Natural killer cell (primary cell): ENCODE data around the gene CRCP. TPM values are rescaled to one million over a fixed set of nuclear protein-coding genes. Genes with fewer than 3 reads are reported as not detected.
"Not testable (repeated sequence)": the region's sequence is repeated elsewhere in the genome, so short reads cannot be mapped to it uniquely, and the experiment has no call there.

Experiments used
- ATAC-seq, 3 donors: fragments of 150-1000 bp in 2 of 3; fragments of 200-7000 bp in 1 of 3; cut with Tn5 transposase; 1 replicate in 1 of 3; 2 replicates in 2 of 3; pipeline ENCODE4 v1.10.0; 2021; ENCODE audit warnings: mild to moderate bottlenecking in 2 of 3, moderate library complexity in 2 of 3
- DNase-seq, 2 donors: peaks; one replicate each; pipeline versions ENCODE4 v3.0.0 to v3.0.0-alpha.2; 2013 to 2021; ENCODE audit warnings: mixed read lengths in 1 of 2
- H3K27ac ChIP-seq: one replicate; pipeline ENCODE4 v1.5.1; 2013; ENCODE audit warnings: mild to moderate bottlenecking, low read length
- H3K27me3 ChIP-seq: one replicate; pipeline ENCODE4 v1.6.1; 2013; ENCODE audit warnings: low read length; ENCODE audit not compliant: control insufficient read depth, insufficient read depth
- H3K36me3 ChIP-seq: one replicate; pipeline ENCODE4 v1.6.1; 2013; ENCODE audit warnings: low read length; ENCODE audit not compliant: control insufficient read depth, insufficient read depth
- H3K4me1 ChIP-seq: one replicate; pipeline ENCODE4 v1.6.1; 2013; ENCODE audit warnings: low read length; ENCODE audit not compliant: control insufficient read depth, insufficient read depth
- H3K4me3 ChIP-seq: one replicate; pipeline ENCODE4 v1.5.1; 2013; ENCODE audit warnings: low read length
- H3K9me3 ChIP-seq: one replicate; pipeline ENCODE4 v1.6.1; 2013; ENCODE audit warnings: low read length; ENCODE audit not compliant: control insufficient read depth, insufficient read depth
- H3K27ac Mint-ChIP-seq, 2 donors: one replicate each; pipeline ENCODE4 v1.8.0; 2022; ENCODE audit warnings: mild to moderate bottlenecking in 2 of 2, mixed read lengths in 2 of 2, moderate library complexity in 1 of 2
- H3K27me3 Mint-ChIP-seq, 2 donors: one replicate each; pipeline ENCODE4 v1.8.0; 2022; ENCODE audit warnings: low read depth in 2 of 2, mixed read lengths in 2 of 2
- H3K36me3 Mint-ChIP-seq: one replicate; pipeline ENCODE4 v1.8.0; 2022; ENCODE audit warnings: mixed read lengths
- H3K4me1 Mint-ChIP-seq, 2 donors: one replicate each; pipeline ENCODE4 v1.8.0; 2022; ENCODE audit warnings: mixed read lengths in 2 of 2
- H3K4me3 Mint-ChIP-seq: one replicate; pipeline ENCODE4 v1.8.0; 2022; ENCODE audit warnings: mild to moderate bottlenecking, moderate library complexity, mixed read lengths
- H3K9me3 Mint-ChIP-seq, 2 donors: one replicate each; pipeline ENCODE4 v1.8.0; 2022; ENCODE audit warnings: mixed read lengths in 2 of 2
- WGBS: methylation state at CpG from one replicate; pipeline ENCODE4 v1.1.7; 2013; ENCODE audit warnings: missing lambda C conversion rate; ENCODE audit not compliant: insufficient coverage; 5-methylcytosine and 5-hydroxymethylcytosine counted together
- intact Hi-C: fragments of 100-400 bp; cut with micrococcal nuclease; formaldehyde crosslinking; loops from one replicate; pipeline ENCODE4 v1.14.2; 2022
- total RNA-seq, 4 donors: library from RNA; stranded (reverse); fragments of 120-200 nt in 1 of 4; gene quantifications; one replicate each; pipeline versions ENCODE4 v1.2.3 to v1.2.4, GENCODE V29; 2013 to 2022
- TF ChIP-seq, protein P1 (sequence below): fragments of 200-600 bp; IDR thresholded peaks from one replicate; pipeline ENCODE4 v1.8.0; 2022; ENCODE audit warnings: antibody characterized with exemption

CRCP gene
- total RNA-seq, 3 donors from 2014 or later (not counting 1 experiment from before 2014, with no cell fraction given), result 67.5 to 72.1 (median 68.0) TPM

DNA sequence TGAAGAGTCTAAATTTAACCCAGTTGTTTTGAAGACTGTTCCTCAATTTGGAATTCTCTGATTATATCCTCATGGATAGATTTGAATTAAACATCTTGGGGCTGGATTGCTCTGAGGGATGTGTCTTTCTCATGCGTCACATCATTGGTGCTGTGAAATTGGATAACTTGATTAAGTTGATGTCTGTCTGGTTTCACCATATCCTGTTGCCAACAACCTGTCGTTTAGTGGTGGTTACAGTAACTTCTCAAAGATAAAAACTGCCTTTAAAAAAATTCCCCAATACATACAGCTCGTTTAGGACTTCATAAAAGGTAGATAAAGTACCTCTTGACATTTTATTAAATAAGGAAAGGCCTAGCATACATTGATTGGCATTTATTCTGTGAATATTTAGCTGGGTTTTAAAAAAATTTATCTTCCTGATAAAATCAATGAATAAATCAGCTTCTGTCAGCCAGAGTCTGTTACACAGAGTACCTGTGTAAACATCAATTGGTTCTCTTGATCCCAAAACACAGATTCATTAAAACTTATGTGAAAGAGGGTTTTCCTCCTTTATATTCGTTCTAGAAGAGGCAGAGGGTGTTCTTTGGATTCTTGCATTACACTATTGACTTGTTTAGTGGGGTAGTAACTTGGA is 10.5 kb downstream of the CRCP start:
- DNase-seq (peak in 1 of 2 donors; percentile 14), ATAC-seq (peak; percentile 48 to 51 (median 50))
- Histone ChIP-seq H3K4me3 (no peak overlapping the region), H3K4me1 (peaks cover 7% of the 10 kb centered on the region), H3K36me3 (peaks cover under 1% of the 10 kb centered on the region), H3K9me3 (no peaks in the 10 kb centered on the region), H3K27ac (peak overlapping the region; percentile 85), H3K27me3 (no peaks in the 10 kb centered on the region)
- TF ChIP-seq, protein P1, sequence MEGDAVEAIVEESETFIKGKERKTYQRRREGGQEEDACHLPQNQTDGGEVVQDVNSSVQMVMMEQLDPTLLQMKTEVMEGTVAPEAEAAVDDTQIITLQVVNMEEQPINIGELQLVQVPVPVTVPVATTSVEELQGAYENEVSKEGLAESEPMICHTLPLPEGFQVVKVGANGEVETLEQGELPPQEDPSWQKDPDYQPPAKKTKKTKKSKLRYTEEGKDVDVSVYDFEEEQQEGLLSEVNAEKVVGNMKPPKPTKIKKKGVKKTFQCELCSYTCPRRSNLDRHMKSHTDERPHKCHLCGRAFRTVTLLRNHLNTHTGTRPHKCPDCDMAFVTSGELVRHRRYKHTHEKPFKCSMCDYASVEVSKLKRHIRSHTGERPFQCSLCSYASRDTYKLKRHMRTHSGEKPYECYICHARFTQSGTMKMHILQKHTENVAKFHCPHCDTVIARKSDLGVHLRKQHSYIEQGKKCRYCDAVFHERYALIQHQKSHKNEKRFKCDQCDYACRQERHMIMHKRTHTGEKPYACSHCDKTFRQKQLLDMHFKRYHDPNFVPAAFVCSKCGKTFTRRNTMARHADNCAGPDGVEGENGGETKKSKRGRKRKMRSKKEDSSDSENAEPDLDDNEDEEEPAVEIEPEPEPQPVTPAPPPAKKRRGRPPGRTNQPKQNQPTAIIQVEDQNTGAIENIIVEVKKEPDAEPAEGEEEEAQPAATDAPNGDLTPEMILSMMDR, result no peak
- Mint-ChIP-seq H3K4me3 (peak overlapping the region; percentile 68), H3K27ac (peak overlapping the region; percentile 94 to 99), H3K9me3 (no peaks in the 10 kb centered on the region), H3K4me1 (peaks cover 37 to 41% of the 10 kb centered on the region in 2 donors), H3K27me3 (no peaks in the 10 kb centered on the region), H3K36me3 (no peaks in the 10 kb centered on the region)
- WGBS, result 59% methylated on average over 2 of the region's 4 CpGs
- intact Hi-C loops, result loop anchor here (1.0 to 5.0 kb wide), 3 partner anchors 10 to 92 kb away; partner anchors contain the start of gene ASL

DNA sequence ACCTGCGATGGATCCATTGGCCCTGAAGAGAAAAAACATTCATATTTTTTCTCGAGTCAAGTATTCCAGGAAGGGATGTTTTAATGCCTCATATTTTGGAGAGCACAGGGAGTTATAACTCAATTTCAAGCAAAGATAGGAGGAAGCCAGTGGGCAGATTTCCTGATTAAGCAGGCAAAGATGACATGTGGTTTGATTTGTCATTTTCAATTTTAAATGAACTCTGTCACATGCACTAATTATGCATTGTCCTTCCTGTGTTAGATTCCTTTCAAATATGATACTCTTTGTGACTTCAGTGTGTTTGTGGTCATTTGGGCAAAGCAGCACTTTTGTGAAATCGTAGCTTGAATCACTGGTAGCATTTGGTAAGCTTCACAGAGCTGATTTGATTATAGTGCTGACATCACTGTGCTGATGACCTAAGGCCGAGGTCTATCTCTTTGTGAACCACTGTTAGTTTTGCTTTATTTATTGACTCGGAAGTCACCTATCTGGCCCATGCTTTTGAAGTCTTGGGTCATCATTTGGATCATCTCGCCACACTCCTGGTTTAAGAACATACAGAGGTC is 11.2 kb downstream of the CRCP start:
- H3K9me3 Mint-ChIP-seq, H3K9me3 ChIP-seq, H3K36me3 ChIP-seq, H3K36me3 Mint-ChIP-seq, H3K27me3 ChIP-seq, H3K4me3 ChIP-seq, H3K4me1 ChIP-seq, H3K27me3 Mint-ChIP-seq: not testable (repeated sequence)
- 81% methylated on average over 5 of the region's 6 CpGs for WGBS
- intact Hi-C loops, result loop anchor here (1.0 to 5.0 kb wide), 4 partner anchors 11 to 93 kb away; partner anchors contain the start of gene ASL
- DNase-seq (peak; percentile 23 to 26), ATAC-seq (peak; percentile 85 to 93 (median 90))
- peak overlapping the region; percentile 94 to 99 for H3K27ac Mint-ChIP-seq
- H3K4me1 Mint-ChIP-seq, result peaks cover 37 to 41% of the 10 kb centered on the region in 2 donors
- H3K4me3 Mint-ChIP-seq, result peak overlapping the region; percentile 68
- peak overlapping the region; percentile 85 for H3K27ac ChIP-seq

DNA sequence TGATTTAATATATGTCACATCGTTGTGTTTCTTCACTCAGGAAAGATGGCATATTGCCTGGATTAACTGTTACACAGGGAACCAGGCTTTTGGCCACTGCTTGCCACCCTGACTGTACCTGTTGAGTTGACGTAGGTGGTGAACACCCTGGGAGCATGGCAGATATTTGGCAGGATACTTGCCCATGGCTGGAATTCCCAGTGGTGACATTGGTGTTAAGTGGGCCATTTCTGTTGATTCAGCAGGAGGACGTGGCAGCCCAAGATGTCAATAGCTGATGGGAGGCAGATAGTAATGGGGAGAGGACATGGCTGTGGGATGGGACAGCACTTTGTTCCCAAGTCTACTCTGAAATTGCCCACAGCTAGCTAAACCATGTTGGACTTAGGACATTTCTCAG is 12.5 kb downstream of the CRCP start:
- Histone ChIP-seq H3K27ac (peak overlapping the region; percentile 64), H3K36me3 (peaks cover 16% of the 10 kb centered on the region)
- not testable (repeated sequence) for H3K9me3 Mint-ChIP-seq, DNase-seq, H3K36me3 Mint-ChIP-seq, H3K27me3 ChIP-seq, H3K4me1 ChIP-seq, H3K4me3 Mint-ChIP-seq, H3K4me3 ChIP-seq, H3K9me3 ChIP-seq, H3K27me3 Mint-ChIP-seq, ATAC-seq
- Mint-ChIP-seq H3K4me1 (peaks cover 37 to 41% of the 10 kb centered on the region in 2 donors), H3K27ac (peak overlapping the region; percentile 94 to 99)
- intact Hi-C loops, result loop anchor here (2.0 to 5.0 kb wide), 2 partner anchors 22 to 50 kb away; partner anchors contain the start of gene ASL
- WGBS, result 93% methylated on average over 3 of the region's 3 CpGs

DNA sequence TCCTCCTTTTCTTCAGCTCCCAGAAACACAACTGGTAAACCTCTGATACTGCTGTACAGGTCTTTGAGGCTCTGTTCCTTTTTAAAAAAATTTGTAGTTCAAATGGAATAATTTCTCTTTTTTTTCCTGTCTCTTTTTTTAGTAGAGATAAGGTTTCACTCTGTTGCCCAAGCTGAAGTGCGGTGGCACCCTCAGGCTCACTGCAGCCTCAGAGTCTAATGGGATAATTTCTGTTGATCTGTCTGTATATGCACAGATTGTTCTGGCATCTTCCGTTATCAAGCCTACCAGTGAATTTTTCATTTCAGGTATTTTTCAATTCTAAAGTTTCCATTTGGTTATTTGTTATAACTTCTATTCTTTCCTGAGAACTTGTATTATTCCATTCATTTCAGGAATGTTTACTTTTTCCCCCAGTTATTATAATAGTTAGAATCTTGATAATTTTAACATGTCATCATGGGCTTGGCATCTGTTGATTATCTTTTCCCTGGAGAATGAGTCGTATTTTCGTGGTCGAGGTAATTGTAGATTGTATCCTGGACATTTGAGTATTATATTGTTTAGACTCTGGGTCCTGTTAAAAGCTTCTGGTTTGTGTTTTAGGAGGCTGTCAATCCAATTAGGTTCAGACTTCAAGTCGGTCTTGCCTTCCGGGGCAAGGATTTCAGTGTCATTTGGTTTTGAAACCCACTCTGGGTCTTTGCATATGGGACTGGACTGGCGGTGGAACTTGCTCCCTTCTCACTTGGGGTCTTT is 24.5 kb downstream of the CRCP start:
- H3K27me3 Mint-ChIP-seq, result no peaks in the 10 kb centered on the region
- H3K36me3 Mint-ChIP-seq, result peaks cover 31% of the 10 kb centered on the region
- no peaks in the 10 kb centered on the region for H3K9me3 ChIP-seq
- WGBS, result 96% methylated on average over 8 of the region's 8 CpGs
- peak overlapping the region in 1 of 2 donors; percentile 59 for H3K27ac Mint-ChIP-seq
- TF ChIP-seq, protein P1, result no peak
- ATAC-seq, result no peak
- peaks cover 53% of the 10 kb centered on the region for H3K36me3 ChIP-seq
- no peaks in the 10 kb centered on the region for H3K9me3 Mint-ChIP-seq
- peaks cover 17 to 22% of the 10 kb centered on the region in 2 donors for H3K4me1 Mint-ChIP-seq
- no peaks in the 10 kb centered on the region for H3K27me3 ChIP-seq
- DNase-seq, result no peak
- no peak overlapping the region for H3K4me3 ChIP-seq
- no peaks in the 10 kb centered on the region for H3K4me1 ChIP-seq
- intact Hi-C loops, result no loop called here
- no peak overlapping the region for H3K4me3 Mint-ChIP-seq
- no peak overlapping the region for H3K27ac ChIP-seq
